Spleen (tissue), 7 donors: ENCODE data around the gene PHACTR1.

ENCODE experiments used
- POLR2A ChIP-seq, 3 donors: fragments of 450-650 bp; IDR thresholded peaks; one replicate each; pipeline ENCODE4 v1.5.1; 2017; ENCODE audit warnings: antibody characterized with exemption in 3 of 3, mild to moderate bottlenecking in 1 of 3
- POLR2AphosphoS5 ChIP-seq, 3 donors: sonication (generic); formaldehyde crosslinking; IDR thresholded peaks; one replicate each; pipeline ENCODE4 v1.5.1; 2017; ENCODE audit warnings: antibody characterized with exemption in 3 of 3
- TF ChIP-seq, protein P1 (sequence below), 11 experiments: fragments of 200-600 bp in 7 of 11; fragments of 450-650 bp in 4 of 11; sonication (generic) in 4 of 11; IDR thresholded peaks in 8 of 11; conservative IDR thresholded peaks in 3 of 11; 1 replicate in 7 of 11; 2 replicates in 4 of 11; pipeline versions ENCODE4 v1.4.0 to v1.8.0; 2016 to 2021; ENCODE audit warnings: antibody characterized with exemption in 11 of 11, inconsistent platforms in 4 of 11, mild to moderate bottlenecking in 1 of 11
- donor health status: DM: no; HTN: no; CAD: no; lungs with moderate emphysema.
- donor health status: DM: no; HTN: no; CAD: no.
- donor health status: DM: no; HTN: no; CAD: no.

- TF ChIP-seq POLR2AphosphoS5 (IDR thresholded peaks at IDR 0.05): no peak
- TF ChIP-seq, protein P1, sequence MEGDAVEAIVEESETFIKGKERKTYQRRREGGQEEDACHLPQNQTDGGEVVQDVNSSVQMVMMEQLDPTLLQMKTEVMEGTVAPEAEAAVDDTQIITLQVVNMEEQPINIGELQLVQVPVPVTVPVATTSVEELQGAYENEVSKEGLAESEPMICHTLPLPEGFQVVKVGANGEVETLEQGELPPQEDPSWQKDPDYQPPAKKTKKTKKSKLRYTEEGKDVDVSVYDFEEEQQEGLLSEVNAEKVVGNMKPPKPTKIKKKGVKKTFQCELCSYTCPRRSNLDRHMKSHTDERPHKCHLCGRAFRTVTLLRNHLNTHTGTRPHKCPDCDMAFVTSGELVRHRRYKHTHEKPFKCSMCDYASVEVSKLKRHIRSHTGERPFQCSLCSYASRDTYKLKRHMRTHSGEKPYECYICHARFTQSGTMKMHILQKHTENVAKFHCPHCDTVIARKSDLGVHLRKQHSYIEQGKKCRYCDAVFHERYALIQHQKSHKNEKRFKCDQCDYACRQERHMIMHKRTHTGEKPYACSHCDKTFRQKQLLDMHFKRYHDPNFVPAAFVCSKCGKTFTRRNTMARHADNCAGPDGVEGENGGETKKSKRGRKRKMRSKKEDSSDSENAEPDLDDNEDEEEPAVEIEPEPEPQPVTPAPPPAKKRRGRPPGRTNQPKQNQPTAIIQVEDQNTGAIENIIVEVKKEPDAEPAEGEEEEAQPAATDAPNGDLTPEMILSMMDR (IDR thresholded peaks at IDR 0.05 in 8 of 11, conservative IDR thresholded peaks at IDR 0.05 in 3 of 11): no peak
- TF ChIP-seq POLR2A (IDR thresholded peaks at IDR 0.05): no peak
Observed at GRCh38 chr6:12760911-12761310, 44.3 kb downstream of the PHACTR1 start.
